SK-N-SH (cell line): ENCODE results near the gene RASSF9. TPM values are rescaled to one million over a fixed set of nuclear protein-coding genes. Genes with fewer than 3 reads are reported as not detected.

Experiments used
- CTCF ChIA-PET: fragments of 300-600, 350-600 bp; formaldehyde crosslinking; extraction: SDS; loops from one replicate; lab custom pipeline; 2021; lab: Yijun Ruan, JAX
- POLR2A ChIA-PET: fragments of 350-600 bp; sonication (Branson Sonifier 250); formaldehyde crosslinking; extraction: SDS; loops from one replicate; lab custom pipeline; 2020; ENCODE audit warnings: antibody characterized with exemption, inconsistent platforms; lab: Yijun Ruan, JAX
- DNase-seq: peaks from one replicate; pipeline ENCODE4 v3.0.0; 2012
- H2AFZ ChIP-seq: fragments of 200-600 bp; sonication (generic); 2 replicates; pipeline ENCODE4 v1.8.1; 2016; ENCODE audit warnings: antibody characterized with exemption, mild to moderate bottlenecking, low read depth
- H3F3A ChIP-seq: fragments of 200-600 bp; sonication (generic); replicated peaks from 2 replicates; pipeline ENCODE3; 2016; ENCODE audit warnings: antibody characterized with exemption, mild to moderate bottlenecking; ENCODE audit not compliant: insufficient read depth
- H3K27ac ChIP-seq, 2 experiments: fragments of 200-500 bp in 1 of 2; fragments of 200-600 bp in 1 of 2; sonication (Bioruptor generic) in 1 of 2; sonication (generic), shearing (Covaris generic) in 1 of 2; 2 replicates each; pipeline versions ENCODE4 v1.5.1 to v1.6.1; 2014 to 2016; ENCODE audit warnings: low read depth in 2 of 2, inconsistent platforms in 1 of 2, low read length in 1 of 2, mild to moderate bottlenecking in 1 of 2, mixed read lengths in 1 of 2
- H3K27me3 ChIP-seq: fragments of 200-600 bp; sonication (generic), shearing (Covaris generic); 2 replicates; pipeline ENCODE4 v1.6.1; 2016; ENCODE audit warnings: mixed run types; ENCODE audit not compliant: insufficient read depth
- H3K36me3 ChIP-seq, 2 experiments: fragments of 200-500 bp in 1 of 2; fragments of 200-600 bp in 1 of 2; sonication (Bioruptor generic) in 1 of 2; sonication (generic) in 1 of 2; replicated peaks in 1 of 2; 2 replicates each; pipeline versions ENCODE3 to v1.5.1; 2014 to 2016; ENCODE audit warnings: low read length in 1 of 2, mild to moderate bottlenecking in 1 of 2; ENCODE audit not compliant: insufficient read depth in 2 of 2, control insufficient read depth in 1 of 2
- H3K4me1 ChIP-seq, 2 experiments: fragments of 200-500 bp in 1 of 2; fragments of 200-600 bp in 1 of 2; sonication (Bioruptor generic) in 1 of 2; sonication (generic), shearing (Covaris generic) in 1 of 2; 2 replicates each; pipeline versions ENCODE4 v1.5.1 to v1.6.1; 2014 to 2016; ENCODE audit warnings: low read depth in 1 of 2, low read length in 1 of 2, mixed run types in 1 of 2; ENCODE audit not compliant: insufficient read depth in 2 of 2, control insufficient read depth in 1 of 2
- H3K4me2 ChIP-seq: fragments of 200-600 bp; sonication (generic), shearing (Covaris generic); 2 replicates; pipeline ENCODE4 v1.6.1; 2017; ENCODE audit warnings: mixed run types
- H3K4me3 ChIP-seq, 2 experiments: fragments of 200-500 bp in 1 of 2; fragments of 200-600 bp in 1 of 2; sonication (Bioruptor generic) in 1 of 2; sonication (generic), shearing (Covaris generic) in 1 of 2; 2 replicates each; pipeline versions ENCODE4 v1.5.1 to v1.8.1; 2014 to 2016; ENCODE audit warnings: low read depth in 2 of 2, inconsistent platforms in 1 of 2, low read length in 1 of 2, mild to moderate bottlenecking in 1 of 2, mixed read lengths in 1 of 2, moderate library complexity in 1 of 2
- H3K79me2 ChIP-seq: fragments of 200-600 bp; sonication (generic); 2 replicates; pipeline ENCODE4 v1.8.1; 2017; ENCODE audit warnings: mild to moderate bottlenecking; ENCODE audit not compliant: insufficient read depth
- H3K9ac ChIP-seq: fragments of 200-600 bp; sonication (generic); 2 replicates; pipeline ENCODE4 v1.6.1; 2017; ENCODE audit warnings: mixed run types
- H3K9me2 ChIP-seq: fragments of 200-600 bp; sonication (generic); 2 replicates; pipeline ENCODE4 v1.6.1; 2017; ENCODE audit warnings: mixed run types
- H3K9me3 ChIP-seq: fragments of 200-600 bp; sonication (generic); 2 replicates; pipeline ENCODE4 v1.6.1; 2017; ENCODE audit warnings: mixed run types, mild to moderate bottlenecking, moderate library complexity
- H4K20me1 ChIP-seq: fragments of 200-600 bp; sonication (generic); 2 replicates; pipeline ENCODE4 v1.6.1; 2017; ENCODE audit warnings: mild to moderate bottlenecking, mixed run types; ENCODE audit not compliant: insufficient read depth
- CHD2 ChIP-seq: fragments of 150-350 bp; IDR thresholded peaks from 2 replicates; pipeline ENCODE4 v1.6.1; 2018; ENCODE audit warnings: low read length; ENCODE audit not compliant: partially characterized antibody
- GABPA ChIP-seq: IDR thresholded peaks from 2 replicates; pipeline ENCODE4 v1.4.0; 2012; ENCODE audit warnings: low read depth, mild to moderate bottlenecking
- NFIC ChIP-seq: IDR thresholded peaks from 2 replicates; pipeline ENCODE4 v1.4.0; 2012; ENCODE audit warnings: borderline replicate concordance
- NRF1 ChIP-seq: IDR thresholded peaks from 2 replicates; pipeline ENCODE4 v1.6.1; 2012; ENCODE audit warnings: low read depth, mild to moderate bottlenecking, low read length
- POLR2AphosphoS5 ChIP-seq: IDR thresholded peaks from 2 replicates; pipeline ENCODE4 v1.6.1; 2012; ENCODE audit warnings: low read depth, low read length
- RAD21 ChIP-seq: IDR thresholded peaks from 2 replicates; pipeline ENCODE4 v1.6.1; 2012; ENCODE audit warnings: mild to moderate bottlenecking, low read length
- RCOR1 ChIP-seq: fragments of 150-350 bp; IDR thresholded peaks from 2 replicates; pipeline ENCODE4 v1.6.1; 2017; ENCODE audit warnings: antibody characterized with exemption, low read length
- RXRA ChIP-seq: IDR thresholded peaks from 2 replicates; pipeline ENCODE4 v1.4.0; 2012; ENCODE audit warnings: low read depth, mild to moderate bottlenecking, borderline replicate concordance
- TAF1 ChIP-seq: IDR thresholded peaks from 2 replicates; pipeline ENCODE4 v1.6.1; 2012; ENCODE audit warnings: low read depth, mild to moderate bottlenecking, low read length, moderate library complexity, borderline replicate concordance
- TEAD4 ChIP-seq: IDR thresholded peaks from 2 replicates; pipeline ENCODE4 v1.4.0; 2012; ENCODE audit warnings: mild to moderate bottlenecking, borderline replicate concordance; ENCODE audit not compliant: insufficient read depth
- YY1 ChIP-seq: IDR thresholded peaks from 2 replicates; pipeline ENCODE4 v1.4.0; 2012; ENCODE audit warnings: low read depth, mild to moderate bottlenecking
- polyA plus RNA-seq, 3 experiments: library from polyadenylated mRNA; depleted of rRNA; stranded (reverse); fragments of >200 nt; gene quantifications; 2 replicates each; pipeline ENCODE4 v1.2.3, GENCODE V29; 2012
- TF ChIP-seq, protein P1 (sequence below): IDR thresholded peaks from 2 replicates; pipeline ENCODE4 v1.4.0; 2012; ENCODE audit warnings: low read depth, borderline replicate concordance
- TF ChIP-seq, protein P2 (sequence below): fragments of 150-350 bp; IDR thresholded peaks from 2 replicates; pipeline ENCODE4 v1.6.1; 2017; ENCODE audit warnings: antibody characterized with exemption, low read length, low read depth, borderline replicate concordance
- TF ChIP-seq, protein P3 (sequence below): fragments of 150-350 bp; IDR thresholded peaks from 2 replicates; pipeline ENCODE4 v1.6.1; 2016; ENCODE audit warnings: mild to moderate bottlenecking, low read depth, low read length
- TF ChIP-seq, protein P4 (sequence below): fragments of 200-600 bp; sonication (generic); IDR thresholded peaks from 2 replicates; pipeline ENCODE4 v1.6.1; 2017; ENCODE audit warnings: antibody characterized with exemption, mild to moderate bottlenecking, moderate library complexity
- TF ChIP-seq, protein P5 (sequence below): IDR thresholded peaks from 2 replicates; pipeline ENCODE4 v1.6.1; 2012; ENCODE audit warnings: mild to moderate bottlenecking, low read depth, low read length, moderate library complexity

Gene RASSF9
- polyA plus RNA-seq, 1 of the 3 experiments (the other 2 are of a cell fraction): 0.21 TPM

DNA sequence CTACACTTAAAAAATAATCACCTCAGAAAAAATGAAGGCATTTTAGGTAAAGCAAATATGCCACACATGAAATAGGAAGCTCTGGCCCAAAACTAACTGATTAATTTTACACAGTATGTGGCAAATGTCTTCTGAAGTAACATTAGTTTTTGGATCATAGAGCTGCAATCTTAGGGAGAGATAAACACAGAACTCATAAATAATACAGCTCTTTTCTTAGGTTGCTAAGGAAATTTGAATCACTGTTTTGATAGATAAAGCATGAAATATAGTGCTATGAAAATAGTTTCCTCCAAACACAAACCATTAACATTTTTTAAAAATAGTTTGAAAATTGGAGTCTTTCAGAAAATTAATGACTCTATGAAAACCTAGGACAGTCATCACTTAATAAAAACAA is 15.0 kb downstream of the RASSF9 start:
- no peaks in the 10 kb centered on the region for H3K9me2 ChIP-seq
- peaks cover 15% of the 10 kb centered on the region for H3F3A ChIP-seq
- H3K36me3 ChIP-seq: no peaks in the 10 kb centered on the region
- no peak for TF ChIP-seq TAF1
- TF ChIP-seq, protein P1, sequence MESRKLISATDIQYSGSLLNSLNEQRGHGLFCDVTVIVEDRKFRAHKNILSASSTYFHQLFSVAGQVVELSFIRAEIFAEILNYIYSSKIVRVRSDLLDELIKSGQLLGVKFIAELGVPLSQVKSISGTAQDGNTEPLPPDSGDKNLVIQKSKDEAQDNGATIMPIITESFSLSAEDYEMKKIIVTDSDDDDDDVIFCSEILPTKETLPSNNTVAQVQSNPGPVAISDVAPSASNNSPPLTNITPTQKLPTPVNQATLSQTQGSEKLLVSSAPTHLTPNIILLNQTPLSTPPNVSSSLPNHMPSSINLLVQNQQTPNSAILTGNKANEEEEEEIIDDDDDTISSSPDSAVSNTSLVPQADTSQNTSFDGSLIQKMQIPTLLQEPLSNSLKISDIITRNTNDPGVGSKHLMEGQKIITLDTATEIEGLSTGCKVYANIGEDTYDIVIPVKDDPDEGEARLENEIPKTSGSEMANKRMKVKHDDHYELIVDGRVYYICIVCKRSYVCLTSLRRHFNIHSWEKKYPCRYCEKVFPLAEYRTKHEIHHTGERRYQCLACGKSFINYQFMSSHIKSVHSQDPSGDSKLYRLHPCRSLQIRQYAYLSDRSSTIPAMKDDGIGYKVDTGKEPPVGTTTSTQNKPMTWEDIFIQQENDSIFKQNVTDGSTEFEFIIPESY: no peak
- TF ChIP-seq, protein P2, sequence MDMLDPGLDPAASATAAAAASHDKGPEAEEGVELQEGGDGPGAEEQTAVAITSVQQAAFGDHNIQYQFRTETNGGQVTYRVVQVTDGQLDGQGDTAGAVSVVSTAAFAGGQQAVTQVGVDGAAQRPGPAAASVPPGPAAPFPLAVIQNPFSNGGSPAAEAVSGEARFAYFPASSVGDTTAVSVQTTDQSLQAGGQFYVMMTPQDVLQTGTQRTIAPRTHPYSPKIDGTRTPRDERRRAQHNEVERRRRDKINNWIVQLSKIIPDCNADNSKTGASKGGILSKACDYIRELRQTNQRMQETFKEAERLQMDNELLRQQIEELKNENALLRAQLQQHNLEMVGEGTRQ: no peak
- no peak for TF ChIP-seq NFIC
- no peak for TF ChIP-seq YY1
- TF ChIP-seq TEAD4: no peak
- TF ChIP-seq RAD21: no peak
- no peak for TF ChIP-seq NRF1
- no peak for TF ChIP-seq RXRA
- no peak for TF ChIP-seq RCOR1
- TF ChIP-seq, protein P3, sequence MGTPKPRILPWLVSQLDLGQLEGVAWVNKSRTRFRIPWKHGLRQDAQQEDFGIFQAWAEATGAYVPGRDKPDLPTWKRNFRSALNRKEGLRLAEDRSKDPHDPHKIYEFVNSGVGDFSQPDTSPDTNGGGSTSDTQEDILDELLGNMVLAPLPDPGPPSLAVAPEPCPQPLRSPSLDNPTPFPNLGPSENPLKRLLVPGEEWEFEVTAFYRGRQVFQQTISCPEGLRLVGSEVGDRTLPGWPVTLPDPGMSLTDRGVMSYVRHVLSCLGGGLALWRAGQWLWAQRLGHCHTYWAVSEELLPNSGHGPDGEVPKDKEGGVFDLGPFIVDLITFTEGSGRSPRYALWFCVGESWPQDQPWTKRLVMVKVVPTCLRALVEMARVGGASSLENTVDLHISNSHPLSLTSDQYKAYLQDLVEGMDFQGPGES: no peak
- TF ChIP-seq GABPA: no peak
- TF ChIP-seq CHD2: no peak
- TF ChIP-seq, all 33 proteins: peak for 0
- Histone ChIP-seq H3K27ac (peak overlapping the region in 1 of 2 experiments; percentile 20; a peak in 1 of 4 replicates), H3K9me3 (no peaks in the 10 kb centered on the region), H3K27me3 (no peaks in the 10 kb centered on the region), H3K4me3 (no peak overlapping the region), H3K79me2 (no peaks in the 10 kb centered on the region), H3K4me2 (no peak overlapping the region), H2AFZ (peak overlapping the region; percentile 55), H3K9ac (no peak overlapping the region), H4K20me1 (no peaks in the 10 kb centered on the region), H3K4me1 (no peaks in the 10 kb centered on the region)
- POLR2A ChIA-PET: no interaction called here
- no peak for DNase-seq
- CTCF ChIA-PET: interaction anchor here (2.6 kb wide), 1 partner anchor 46 kb away, joined by 11 read pairs; no protein-coding TSS in a partner anchor

DNA sequence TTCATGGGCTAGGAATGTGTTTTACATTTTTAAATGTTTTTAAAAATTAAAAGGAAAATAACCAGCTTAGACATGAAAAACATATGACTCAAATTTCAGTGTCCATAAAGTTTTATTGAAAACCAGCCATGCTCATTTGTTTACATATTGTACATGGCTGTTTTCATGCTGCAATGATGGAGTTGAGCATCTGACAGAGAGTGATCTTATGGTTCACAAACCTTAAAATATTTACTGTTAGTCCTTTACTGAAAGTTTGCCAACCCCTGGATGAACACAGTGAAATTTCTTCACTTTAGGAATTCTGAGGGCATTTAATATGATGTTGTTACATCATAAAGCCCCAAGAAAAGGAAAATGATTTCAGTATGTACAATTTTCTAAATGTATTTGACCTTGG is 16.1 kb downstream of the RASSF9 start:
- CTCF ChIA-PET: interaction anchor here (1.0 to 2.6 kb wide), 2 partner anchors 47 to 230 kb away, joined by 3 to 11 read pairs; no protein-coding TSS in a partner anchor
- TF ChIP-seq NFIC (no peak), POLR2AphosphoS5 (no peak), GABPA (no peak), TAF1 (no peak), TEAD4 (no peak)
- TF ChIP-seq, protein P2: no peak
- TF ChIP-seq, protein P4, sequence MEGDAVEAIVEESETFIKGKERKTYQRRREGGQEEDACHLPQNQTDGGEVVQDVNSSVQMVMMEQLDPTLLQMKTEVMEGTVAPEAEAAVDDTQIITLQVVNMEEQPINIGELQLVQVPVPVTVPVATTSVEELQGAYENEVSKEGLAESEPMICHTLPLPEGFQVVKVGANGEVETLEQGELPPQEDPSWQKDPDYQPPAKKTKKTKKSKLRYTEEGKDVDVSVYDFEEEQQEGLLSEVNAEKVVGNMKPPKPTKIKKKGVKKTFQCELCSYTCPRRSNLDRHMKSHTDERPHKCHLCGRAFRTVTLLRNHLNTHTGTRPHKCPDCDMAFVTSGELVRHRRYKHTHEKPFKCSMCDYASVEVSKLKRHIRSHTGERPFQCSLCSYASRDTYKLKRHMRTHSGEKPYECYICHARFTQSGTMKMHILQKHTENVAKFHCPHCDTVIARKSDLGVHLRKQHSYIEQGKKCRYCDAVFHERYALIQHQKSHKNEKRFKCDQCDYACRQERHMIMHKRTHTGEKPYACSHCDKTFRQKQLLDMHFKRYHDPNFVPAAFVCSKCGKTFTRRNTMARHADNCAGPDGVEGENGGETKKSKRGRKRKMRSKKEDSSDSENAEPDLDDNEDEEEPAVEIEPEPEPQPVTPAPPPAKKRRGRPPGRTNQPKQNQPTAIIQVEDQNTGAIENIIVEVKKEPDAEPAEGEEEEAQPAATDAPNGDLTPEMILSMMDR: no peak
- TF ChIP-seq, protein P5, sequence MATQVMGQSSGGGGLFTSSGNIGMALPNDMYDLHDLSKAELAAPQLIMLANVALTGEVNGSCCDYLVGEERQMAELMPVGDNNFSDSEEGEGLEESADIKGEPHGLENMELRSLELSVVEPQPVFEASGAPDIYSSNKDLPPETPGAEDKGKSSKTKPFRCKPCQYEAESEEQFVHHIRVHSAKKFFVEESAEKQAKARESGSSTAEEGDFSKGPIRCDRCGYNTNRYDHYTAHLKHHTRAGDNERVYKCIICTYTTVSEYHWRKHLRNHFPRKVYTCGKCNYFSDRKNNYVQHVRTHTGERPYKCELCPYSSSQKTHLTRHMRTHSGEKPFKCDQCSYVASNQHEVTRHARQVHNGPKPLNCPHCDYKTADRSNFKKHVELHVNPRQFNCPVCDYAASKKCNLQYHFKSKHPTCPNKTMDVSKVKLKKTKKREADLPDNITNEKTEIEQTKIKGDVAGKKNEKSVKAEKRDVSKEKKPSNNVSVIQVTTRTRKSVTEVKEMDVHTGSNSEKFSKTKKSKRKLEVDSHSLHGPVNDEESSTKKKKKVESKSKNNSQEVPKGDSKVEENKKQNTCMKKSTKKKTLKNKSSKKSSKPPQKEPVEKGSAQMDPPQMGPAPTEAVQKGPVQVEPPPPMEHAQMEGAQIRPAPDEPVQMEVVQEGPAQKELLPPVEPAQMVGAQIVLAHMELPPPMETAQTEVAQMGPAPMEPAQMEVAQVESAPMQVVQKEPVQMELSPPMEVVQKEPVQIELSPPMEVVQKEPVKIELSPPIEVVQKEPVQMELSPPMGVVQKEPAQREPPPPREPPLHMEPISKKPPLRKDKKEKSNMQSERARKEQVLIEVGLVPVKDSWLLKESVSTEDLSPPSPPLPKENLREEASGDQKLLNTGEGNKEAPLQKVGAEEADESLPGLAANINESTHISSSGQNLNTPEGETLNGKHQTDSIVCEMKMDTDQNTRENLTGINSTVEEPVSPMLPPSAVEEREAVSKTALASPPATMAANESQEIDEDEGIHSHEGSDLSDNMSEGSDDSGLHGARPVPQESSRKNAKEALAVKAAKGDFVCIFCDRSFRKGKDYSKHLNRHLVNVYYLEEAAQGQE: no peak

More for the DNA sequence above, 16.1 kb downstream of the RASSF9 start:
- Histone ChIP-seq H3K27me3 (no peaks in the 10 kb centered on the region), H3K4me1 (no peaks in the 10 kb centered on the region), H3K79me2 (no peaks in the 10 kb centered on the region), H3K4me3 (no peak overlapping the region), H3F3A (peaks cover 15% of the 10 kb centered on the region), H3K9me2 (no peaks in the 10 kb centered on the region), H4K20me1 (no peaks in the 10 kb centered on the region), H3K27ac (no peak overlapping the region), H3K36me3 (no peaks in the 10 kb centered on the region), H3K9me3 (no peaks in the 10 kb centered on the region), H2AFZ (no peak overlapping the region), H3K4me2 (no peak overlapping the region), H3K9ac (no peak overlapping the region)
- DNase-seq: no peak
- POLR2A ChIA-PET: no interaction called here
